ENCODE measurements around the gene ABO.
"Not testable (repeated sequence)": the region's sequence is repeated elsewhere in the genome, so short reads cannot be mapped to it uniquely, and the experiment has no call there.

ABO gene

DNA sequence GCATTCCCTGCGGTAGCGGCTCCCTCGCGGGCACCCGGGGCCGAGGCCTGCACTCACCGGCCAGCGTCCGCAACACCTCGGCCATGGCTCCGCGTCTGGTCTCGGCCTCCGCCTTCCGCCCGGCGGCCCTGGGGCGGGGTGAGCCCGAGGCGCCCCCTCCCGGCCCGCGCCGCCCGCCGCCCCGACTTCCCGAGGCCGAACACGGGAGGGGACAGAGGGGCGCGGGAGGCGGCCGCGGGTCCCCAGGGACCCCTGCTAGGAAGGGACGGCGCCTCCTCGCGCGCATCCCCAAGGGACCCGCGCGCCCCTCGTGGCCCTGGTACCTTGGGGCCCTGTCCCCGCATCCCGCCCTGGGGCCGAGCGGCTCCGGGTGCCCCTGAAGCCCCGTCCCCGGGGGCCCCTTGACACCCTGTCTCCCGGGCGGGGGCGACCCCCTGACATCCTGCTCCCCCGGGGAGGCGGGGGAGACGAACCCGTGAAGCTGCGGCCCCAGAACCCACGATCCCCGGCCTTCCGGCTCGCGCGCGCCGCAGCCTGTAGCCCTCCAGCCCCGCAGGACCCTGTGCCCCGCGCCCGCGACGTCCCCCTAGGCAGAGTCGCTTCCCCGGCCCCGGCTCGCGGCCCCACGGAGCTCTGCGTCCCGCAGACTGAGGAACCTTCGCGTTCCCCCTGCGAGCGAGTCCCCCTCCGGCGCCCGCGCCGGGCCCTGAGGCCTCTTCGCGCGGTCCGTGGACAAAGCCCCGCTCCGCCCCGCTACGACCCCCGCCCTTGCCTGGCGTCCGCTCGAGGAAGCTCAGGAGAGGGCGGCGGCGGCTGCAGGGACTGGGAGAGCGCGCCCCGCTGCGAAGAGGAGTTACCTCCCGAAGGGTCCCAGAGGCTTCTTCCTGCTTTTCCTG lies at the start of gene ABO:
Gene ABO, minus strand, starts transcription at position 97 of the 896 bp plus-strand sequence.
- DNase-seq, result no peak

DNA sequence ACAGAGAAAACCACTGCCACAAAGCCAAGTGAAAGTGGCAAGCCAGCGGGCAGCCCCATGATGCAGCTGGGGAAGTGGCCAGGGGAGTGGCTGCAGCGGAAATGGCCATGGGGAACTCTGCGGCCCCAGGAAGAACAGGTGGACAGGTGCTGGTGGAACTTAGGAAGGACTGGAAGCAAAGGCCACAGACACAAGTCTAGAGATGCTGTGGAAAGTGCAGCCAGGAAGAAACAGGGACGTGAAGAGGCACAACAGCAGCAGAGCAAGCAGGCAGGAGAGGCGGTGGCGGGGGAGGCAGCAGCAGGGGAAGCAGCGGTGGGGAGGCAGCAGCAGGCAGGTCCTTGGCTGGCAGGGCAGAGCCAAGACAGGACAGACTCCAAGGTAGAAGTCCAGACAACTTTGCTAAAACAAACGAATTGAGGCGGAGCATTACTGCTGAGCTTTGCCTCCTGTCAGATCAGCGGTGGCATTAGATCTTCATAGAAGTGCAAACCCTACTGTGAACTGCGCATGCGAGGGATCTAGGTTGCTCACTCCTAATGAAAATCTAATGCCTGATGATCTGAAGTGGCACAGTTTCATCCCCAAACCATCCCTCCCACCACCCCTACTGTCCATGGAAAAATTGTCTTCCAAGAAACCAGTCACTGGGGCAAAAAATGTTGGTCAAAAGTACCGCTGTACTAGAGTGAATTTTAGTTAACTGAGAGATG lies 49.1 kb upstream of the ABO start:
- DNase-seq, result no peak

DNA sequence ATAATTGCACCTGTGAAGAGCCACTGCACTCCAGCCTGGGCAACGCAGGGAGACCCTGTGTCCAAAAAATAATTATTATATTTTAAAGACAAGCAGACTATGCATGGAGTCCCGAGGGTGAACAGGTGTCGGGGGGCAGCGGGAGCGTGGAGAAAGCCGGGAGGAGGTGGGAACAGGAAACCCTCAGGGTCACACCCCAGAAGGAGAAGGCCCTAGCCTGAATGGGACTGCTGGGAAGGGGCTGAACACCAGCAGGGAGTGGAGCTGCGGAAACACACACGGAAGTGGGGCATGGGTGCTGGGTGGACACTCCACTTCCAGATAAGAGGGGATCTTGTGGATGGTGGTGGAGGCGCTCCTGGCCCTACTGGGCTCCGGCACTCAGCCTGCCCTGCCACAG lies 48.2 kb upstream of the ABO start:
- DNase-seq, result no peak

DNA sequence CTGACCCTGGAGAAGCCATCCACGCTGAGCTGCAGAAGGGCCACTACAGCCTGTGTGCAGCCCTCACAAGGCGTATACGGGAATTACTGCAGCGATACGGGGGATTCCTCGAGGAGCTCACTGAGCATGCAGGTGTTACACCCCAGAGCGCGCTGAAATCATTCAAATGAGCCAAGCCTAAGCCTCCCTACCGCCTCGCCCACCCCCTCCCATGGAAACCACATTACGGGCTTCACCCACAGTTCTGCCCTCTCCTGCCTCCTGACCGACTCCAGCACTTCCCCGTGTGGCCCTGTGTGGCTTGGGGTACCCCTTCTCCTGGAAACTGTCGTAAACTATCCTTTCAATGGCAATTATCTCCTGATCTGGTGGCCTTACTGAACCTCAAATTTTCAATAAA lies 47.7 kb upstream of the ABO start:
- no peak for DNase-seq

DNA sequence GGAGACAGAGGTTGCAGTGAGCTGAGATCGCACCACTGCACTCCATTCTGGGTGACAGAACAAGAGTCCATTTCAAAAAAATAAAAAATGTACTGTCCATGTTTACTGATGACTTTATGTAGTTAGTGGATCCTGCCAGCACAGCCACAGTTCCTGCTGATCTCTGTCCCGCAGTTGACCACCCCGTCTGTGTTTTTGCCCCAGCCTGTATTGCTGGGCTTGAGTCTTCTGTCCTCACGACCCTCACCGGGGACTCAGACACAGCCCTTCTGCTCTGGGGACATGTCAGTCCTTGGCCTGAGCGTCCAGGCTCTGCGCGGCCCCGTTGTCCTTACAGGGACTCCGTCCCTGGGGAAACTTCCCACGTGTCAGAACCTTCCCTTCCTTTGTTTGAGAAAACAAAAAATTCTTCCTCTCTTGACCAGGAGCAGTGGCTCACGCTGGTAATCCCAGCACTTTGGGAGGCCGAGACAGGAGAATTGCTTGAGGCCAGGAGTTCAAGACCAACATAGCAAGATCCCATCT lies 46.5 kb upstream of the ABO start:
- DNase-seq, result no peak

DNA sequence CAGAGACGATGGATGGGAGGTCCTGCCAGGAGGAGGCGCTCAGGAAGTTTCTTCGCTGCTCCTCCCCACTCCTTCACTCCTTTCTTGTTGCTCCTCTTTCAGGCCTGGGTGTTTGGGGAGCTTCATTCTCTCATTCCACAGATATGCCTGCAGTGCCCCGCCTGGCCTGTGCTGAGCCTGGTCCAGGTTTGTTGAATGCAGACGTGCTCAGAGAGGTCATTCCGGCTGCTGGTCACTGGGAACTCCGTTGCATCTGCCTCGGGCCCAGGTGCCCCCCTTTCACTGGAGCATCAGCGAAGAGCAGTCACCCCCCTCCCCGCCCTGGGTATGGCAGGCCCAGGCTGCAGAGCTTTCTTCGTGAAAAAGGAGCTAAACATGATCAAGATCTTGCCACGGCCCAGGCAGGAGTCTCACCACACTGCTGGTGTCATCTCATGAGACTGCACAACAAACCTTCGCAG lies 45.5 kb upstream of the ABO start:
- no peak for DNase-seq

DNA sequence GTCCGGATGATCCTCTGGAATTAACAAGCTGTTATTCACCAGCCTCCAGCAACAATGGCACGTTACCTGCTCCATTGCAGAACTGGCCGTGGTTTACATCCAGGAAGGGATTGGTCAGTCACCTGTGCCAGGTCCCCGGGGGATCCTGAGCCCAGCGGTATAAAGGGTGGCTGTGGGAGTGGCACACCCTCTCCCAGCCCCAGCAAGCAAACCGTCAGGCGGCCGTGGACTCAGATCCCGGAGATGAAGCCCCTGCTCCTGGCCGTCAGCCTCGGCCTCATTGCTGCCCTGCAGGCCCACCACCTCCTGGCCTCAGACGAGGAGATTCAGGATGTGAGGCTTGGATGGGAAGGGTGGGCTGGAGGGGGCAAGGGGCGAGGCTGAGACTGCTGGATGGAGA lies 42.5 kb upstream of the ABO start:
- DNase-seq, result not testable (repeated sequence)

DNA sequence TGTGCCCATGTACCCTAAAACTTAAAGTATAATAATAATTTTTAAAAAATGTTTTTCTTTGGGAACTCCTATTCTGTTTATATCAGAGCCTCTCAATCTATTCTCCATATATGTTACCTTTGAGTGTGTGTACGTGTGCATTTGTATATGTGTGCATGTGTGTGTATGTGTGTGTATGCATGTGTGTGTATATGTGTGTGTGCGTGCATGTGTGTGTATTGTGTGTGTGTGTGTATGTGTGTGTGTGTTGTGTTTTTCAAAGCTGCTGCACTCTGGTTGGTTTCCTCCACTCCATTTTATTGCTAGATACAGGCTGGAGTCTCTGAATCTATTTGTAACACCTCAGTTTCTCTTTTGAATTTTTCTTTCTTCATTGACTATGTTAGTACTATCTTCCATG lies 41.0 kb upstream of the ABO start:
- DNase-seq, result no peak

DNA sequence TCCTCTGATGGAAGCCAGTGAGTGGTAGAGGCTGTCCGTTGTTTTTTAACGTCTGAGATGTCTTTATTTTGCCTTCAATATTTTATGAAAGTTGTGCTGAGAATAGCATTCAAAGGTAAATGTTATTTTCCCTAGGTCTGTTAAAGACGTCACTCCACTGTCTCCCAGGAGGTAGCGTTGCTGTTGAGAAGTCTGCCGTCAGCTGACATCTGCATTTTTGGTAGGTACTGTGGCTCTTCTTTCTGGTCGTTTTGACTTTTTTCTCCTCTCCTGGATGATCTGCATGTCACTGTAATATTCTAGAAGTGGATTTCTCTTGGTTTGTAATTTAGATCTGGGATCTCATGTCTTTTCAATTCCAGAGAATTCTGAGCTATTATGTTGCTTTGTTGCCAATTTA lies 34.6 kb upstream of the ABO start:
- DNase-seq, result no peak

DNA sequence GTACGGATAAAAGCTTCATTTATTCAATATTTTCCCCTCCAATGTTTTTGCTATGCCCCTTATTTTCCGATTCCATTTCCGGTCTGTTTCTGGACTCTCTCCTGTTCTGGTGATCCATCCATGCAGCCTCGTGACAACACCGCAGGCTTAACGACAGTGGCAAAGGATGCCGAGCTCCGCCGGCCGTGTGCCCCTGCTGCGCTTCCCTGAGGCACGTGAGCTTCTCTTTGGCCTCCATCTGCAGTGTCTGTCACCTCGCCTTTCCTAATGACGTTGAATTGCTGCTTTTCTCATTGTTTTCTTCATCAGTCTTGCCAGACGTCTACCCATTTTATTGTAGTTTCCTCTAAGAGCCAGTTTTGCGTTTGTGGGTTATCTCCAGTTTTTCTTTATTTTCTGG lies 32.3 kb upstream of the ABO start:
- DNase-seq, result no peak

DNA sequence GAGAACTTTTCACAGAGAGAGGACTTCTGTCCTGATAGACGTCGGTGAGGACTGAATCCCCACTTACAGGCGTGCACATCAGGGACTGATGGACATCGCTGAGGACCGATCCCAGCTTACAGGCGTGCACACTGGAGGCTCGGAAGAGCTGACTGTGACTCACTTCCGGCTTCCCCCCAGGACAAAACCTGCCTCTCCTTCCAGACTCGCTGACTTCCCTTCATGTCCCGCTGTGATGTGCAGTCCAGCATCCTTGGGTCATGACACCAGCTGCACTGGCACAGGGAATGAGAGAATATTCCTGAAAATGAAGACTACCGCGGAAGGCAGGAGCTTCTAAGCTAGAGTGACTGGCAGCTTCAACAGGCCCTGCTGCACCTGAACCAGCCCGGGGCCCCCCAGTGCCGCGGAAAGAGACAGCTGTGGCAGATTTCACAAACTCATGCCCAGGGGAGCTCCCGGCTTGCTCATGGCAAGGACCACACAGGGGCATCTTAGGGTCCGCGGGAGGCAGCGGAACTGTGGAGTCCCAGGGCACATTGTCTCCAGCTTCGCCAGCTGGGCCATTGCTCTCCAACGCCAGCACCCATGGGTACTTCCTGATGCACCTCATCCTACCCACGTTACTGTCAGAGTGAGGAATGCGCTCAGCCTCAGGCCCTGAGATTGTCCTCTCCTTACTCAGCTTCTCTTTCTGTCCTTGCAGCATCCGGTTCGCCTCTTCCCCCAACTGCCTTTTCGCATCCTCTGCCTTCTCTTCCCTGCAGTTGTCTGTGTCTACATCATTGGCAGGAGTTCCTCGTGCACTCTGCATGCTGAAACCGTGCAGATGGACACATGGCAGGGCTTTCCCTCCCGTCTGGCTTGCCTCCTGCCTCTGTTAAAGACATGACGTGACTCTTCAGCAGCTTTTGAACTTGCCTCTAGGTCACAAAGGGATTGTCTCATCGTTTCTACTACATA lies 31.5 kb upstream of the ABO start:
- DNase-seq, result no peak

DNA sequence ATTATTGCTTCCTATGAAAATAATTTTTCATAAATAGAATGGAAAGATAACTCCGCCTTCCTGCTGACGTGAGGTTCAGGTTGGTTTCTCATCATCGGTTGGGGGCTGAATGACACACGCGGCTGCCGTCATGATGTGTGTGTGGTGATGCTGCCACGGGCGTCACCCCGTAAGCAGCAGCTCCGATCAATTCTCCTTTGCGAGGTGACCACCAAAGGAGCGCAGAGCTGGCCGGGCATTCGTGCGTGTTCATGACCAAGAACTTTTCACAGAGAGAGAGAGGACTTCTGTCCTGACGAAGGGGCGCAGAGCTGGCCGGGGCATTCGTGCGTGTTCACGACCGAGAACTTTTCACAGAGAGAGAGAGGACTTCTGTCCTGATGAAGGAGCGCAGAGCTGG lies 30.7 kb upstream of the ABO start:
- no peak for DNase-seq

DNA sequence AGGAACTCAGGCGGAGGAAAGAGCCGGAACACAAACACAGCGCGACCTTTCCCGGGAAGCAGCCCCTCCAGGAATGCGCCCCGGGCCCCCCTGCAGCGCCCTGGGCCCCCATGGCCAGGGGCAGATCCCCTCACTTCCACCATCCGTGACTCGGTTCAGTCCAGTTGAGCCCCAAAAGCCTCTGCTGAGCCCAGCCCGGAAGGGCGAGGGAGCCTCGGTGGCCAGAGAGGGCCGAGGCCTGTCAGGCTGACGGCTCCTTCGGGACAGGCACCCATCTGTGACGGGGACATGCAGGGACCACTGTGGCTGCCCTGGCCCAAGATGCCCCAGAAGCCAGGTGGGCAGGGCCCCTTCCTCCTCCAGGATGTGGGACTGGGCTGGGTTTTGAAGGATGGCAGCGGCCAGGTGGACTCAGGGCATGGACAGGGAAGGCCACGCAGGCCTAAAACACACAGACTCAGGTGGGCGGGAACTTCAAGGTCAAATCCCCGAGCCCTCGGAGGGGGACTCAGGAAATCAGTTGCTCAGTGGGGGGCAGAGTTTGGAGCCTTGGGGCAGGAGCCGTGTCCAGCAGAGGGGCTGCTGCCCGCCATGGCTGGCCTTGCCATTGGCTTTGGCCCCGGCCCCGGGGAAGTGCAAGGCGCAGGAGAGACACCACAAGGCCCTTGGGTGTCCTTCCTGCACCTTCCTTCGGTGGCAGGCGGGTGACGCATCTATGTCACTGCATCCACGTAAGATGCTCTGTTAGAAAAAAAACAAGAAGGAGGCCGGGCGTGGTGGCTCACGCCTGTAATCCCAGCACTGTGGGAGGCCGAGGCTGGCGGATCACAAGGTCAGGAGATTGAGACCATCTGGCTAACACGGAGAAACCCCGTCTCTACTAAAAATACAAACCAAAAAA lies 29.7 kb upstream of the ABO start:
- no peak for DNase-seq

DNA sequence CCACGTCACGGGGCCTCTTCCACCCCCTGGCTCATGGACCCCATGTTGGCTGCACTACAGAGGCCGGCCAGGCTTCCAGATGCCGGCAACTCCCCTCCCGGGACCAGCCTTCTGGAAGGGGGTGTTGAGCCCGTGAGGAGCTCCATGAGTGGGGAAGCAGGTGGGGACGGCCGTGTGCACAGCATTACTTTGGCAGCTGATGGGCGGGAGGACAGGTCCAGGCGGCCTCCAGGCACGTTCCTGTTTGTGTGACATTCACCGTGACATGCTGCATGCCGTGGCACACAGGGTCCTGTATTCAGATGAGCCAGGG lies 29.1 kb upstream of the ABO start:
- DNase-seq, result no peak

DNA sequence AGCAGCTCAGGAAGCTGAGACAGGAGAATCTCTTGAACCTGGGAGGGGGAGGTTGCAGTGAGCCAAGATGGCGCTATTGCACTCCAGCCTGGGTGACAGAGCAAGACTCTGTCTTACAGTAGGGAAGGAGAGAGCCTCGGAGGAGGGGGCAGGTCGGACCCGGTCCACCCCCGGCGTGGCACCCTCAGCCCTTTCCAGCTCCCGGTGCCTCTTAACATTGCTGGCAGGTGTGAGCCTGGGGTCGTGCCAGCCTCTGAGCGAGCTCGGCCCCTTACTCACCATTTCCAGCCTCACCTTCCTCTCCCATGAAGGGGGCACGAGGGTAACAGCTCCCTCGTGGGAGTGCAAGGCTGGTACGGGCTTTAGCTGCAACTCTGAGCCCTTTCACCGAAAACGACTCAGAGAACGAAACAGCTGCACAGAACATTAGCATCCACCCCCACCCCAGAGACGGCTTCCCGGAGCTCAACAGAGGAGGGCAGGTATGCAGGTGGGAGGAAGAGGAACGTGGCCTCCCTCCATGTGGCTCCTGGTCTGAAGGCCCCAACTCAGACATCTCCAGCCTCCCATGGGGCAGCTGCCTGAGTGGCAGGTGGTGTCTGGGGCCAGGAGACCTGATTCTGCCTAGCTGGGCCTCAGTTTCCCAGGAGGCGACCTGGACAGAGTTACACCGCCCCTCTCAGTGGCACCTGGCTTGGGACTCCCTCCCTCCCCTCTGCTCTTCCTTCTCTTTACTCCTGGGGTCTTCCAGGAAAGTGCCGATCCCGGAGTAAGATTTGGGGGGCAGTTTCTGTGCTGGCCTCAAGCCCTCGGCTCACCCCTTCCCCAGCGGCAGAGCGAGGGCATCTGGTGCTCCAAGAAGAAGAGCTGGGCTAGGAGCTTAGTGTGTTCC lies 28.5 kb upstream of the ABO start:
- no peak for DNase-seq

DNA sequence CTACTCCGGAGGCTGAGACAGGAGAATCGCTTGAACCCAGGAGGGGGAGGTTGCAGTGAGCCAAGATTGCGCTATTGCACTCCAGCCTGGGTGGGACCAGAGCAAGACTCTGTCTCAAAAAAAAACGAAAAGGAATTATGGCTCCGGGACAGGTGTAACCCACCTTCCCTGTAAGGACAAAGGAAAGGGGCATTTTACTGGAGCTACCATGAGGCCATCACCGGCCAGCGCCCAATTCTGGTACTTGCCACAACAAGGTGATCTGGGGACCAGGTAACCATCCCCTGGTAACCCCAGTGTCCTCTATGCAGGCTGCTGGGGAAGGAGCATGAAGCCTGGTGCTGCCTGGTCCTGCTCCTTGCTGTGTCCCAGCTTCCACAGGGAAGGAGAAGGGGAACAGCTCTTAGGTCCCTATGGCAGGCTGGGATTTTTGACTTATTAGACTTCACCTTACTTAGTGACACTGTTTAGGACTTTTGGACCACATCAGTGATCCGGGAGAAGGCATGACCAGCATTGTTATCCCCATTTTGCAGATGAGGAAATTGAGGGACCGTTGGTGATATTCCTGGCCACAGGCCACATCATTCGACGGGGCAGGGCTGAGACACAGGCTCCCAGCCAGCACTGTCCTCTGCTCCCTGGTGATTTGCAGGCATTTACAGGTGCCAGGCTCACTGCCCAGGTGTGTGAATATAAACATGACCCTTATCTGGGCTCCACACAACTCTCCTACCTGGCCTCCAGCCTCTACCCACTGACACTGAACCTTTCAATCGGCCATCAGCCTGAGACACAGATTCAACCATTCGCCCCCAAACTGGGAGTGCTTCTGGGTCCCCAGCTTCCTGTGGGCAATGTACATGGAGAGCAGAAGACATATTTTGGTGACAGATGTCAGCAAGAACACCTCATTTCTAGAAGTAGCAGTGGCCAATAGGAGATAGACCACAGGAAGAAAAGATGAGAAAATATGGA lies 26.5 kb upstream of the ABO start:
- DNase-seq, result no peak

DNA sequence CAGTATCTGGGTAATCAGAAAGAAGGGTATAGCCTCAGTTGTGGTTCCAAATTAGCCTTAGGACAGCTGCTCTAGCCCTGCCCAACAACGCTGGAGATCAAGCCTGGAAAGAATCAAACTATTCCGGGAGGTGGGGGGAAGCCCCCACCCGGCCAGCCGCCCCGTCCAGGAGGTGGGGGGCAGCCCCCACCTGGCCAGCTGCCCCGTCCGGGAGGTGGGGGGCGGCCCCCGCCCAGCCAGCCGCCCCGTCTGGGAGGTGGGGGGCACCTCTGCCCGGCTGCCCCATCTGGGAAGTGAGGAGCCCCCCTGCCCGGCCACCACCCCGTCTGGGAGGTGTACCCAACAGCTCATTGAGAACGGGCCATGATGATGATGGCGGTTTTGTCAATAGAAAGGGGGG lies 25.0 kb upstream of the ABO start:
- not testable (repeated sequence) for DNase-seq

DNA sequence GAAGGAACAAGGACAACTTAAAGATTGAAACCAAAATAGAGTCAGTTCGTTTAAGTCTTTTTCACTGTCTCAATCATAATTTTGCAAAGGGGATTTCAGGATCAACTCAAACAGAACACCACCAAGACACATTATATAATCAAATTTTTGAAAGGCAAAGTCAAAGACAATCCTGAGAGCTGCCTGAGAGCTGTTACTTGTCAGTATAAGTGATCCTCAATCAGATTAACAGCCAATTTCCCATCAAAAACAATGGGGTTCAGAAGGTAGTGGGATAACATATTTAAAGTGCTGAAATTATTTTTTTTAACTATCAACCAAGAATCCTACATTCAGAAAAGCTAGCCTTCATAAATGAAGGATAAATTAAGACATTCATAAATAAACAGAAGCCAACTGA lies 19.3 kb upstream of the ABO start:
- no peak for DNase-seq

DNA sequence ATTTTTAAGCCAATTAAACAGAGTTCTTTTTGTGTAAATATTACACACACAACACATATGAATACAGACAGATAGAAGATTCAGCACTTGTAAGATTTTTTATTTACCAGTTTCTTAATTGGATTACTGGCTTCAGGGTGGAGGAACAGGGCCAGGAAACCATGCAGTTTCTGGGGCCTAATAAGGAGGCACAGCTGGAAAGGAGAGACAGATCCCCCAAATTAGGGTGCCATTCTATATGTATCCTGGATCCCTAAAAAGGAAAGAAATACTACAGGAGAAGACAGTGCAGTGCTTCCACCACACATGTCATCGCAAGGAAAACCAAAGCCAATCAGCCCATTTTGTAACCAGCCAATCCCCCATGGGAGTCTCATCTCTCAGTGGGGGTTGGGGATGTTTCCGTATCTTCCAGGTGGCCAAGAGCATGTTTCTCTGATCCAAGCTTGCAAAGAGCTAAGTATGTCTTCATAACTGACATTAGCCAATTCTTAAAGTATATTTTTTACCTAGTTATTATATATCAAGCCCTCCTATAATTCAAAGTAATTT lies 15.8 kb upstream of the ABO start:
- no peak for DNase-seq
